ENCODE data around the gene ATF4.

GRCh38 chr22:39493759-39494158 is 26.6 kb upstream of the ATF4 start:
- TF ChIP-seq CTCF (conservative IDR thresholded peaks at IDR 0.05; ENCODE audit: low read length) (no peak), EZH2phosphoT487 (IDR thresholded peaks at IDR 0.05; ENCODE audit: borderline replicate concordance) (no peak)

Data from Loucy (cell line).